ENCODE measurements around the gene HIRA. TPM values are rescaled to one million over a fixed set of nuclear protein-coding genes. Genes with fewer than 3 reads are reported as not detected.

The HIRA gene
- total and polyA plus RNA-seq, 9 of the 15 experiments (the other 6 are each of a cell fraction or from before 2014, with no cell fraction given) = 0.96 to 132 (median 58.4) TPM

GRCh38 chr22:19361501-19362103 is 69.9 kb downstream of the HIRA start (continued):
- TF ChIP-seq MED1 (CRISPR knock-in tag; IDR thresholded peaks at IDR 0.05; ENCODE audit: borderline replicate concordance) = peak; percentile 97
- no peak for TF ChIP-seq CUX1 (CRISPR knock-in tag; IDR thresholded peaks at IDR 0.05)
- no peak for TF ChIP-seq ZNF551 (CRISPR knock-in tag; IDR thresholded peaks at IDR 0.05)
- 0 out of 2 replicates have a peak, but pooled peaks have one; percentile 62 for TF ChIP-seq ZNF408 (CRISPR knock-in tag; IDR thresholded peaks at IDR 0.05; ENCODE audit: low read depth)
- TF ChIP-seq ZC3H4 (CRISPR knock-in tag; IDR thresholded peaks at IDR 0.05; ENCODE audit: borderline replicate concordance) = peak; percentile 94
- TF ChIP-seq ZNF511 (CRISPR knock-in tag; IDR thresholded peaks at IDR 0.05) = no peak; the same call in 1 of the 2 replicates
- TF ChIP-seq FOXM1 (IDR thresholded peaks at IDR 0.05; ENCODE audit: low read depth) = no peak
- TF ChIP-seq FOXM1 (CRISPR knock-in tag; IDR thresholded peaks at IDR 0.05; ENCODE audit: low read depth) = no peak
- no peak for TF ChIP-seq ZNF316 (IDR thresholded peaks at IDR 0.05)
- peak; percentile 73 for TF ChIP-seq CHD1 (IDR thresholded peaks at IDR 0.05; ENCODE audit: low read length)
- no peak for TF ChIP-seq PREB (CRISPR knock-in tag; IDR thresholded peaks at IDR 0.05)
- TF ChIP-seq ZNF695 (CRISPR knock-in tag; IDR thresholded peaks at IDR 0.05) = 0 out of 2 replicates have a peak, but pooled peaks have one; percentile 13
- no peak for TF ChIP-seq BACH1 (tag; IDR thresholded peaks at IDR 0.05)
- TF ChIP-seq ZBTB1 (CRISPR knock-in tag; IDR thresholded peaks at IDR 0.05; ENCODE audit: borderline replicate concordance, low read depth) = no peak
- no peak for TF ChIP-seq BRCA1 (IDR thresholded peaks at IDR 0.05)
- peak; percentile 99 for TF ChIP-seq BRCA1 (CRISPR knock-in tag; IDR thresholded peaks at IDR 0.05)
- TF ChIP-seq CREBBP (IDR thresholded peaks at IDR 0.05; ENCODE audit: low read depth, low read length) = no peak
- peak; percentile 38; the same call in 1 of the 2 replicates for TF ChIP-seq USF1 (CRISPR knock-in tag; IDR thresholded peaks at IDR 0.05)
- 0 out of 2 replicates have a peak, but pooled peaks have one; percentile 54 for TF ChIP-seq ZNF165 (CRISPR knock-in tag; IDR thresholded peaks at IDR 0.05; ENCODE audit: borderline replicate concordance)
